DMS 273 treated with DMSO at 0.1 percent for 48 hours (cell line): Measurements from ENCODE around the gene RABAC1.

Experiments used
- DNase-seq: peaks from one replicate; lab custom pipeline; 2025; lab: John Stamatoyannopoulos, UW

The RABAC1 gene

GRCh38 chr19:41928754-41929535 is 30.2 kb downstream of the RABAC1 start:
- no peak for DNase-seq

GRCh38 chr19:41928221-41928683 is 30.9 kb downstream of the RABAC1 start, which contains the start of gene ERFL:
Gene ERFL, minus strand, starts transcription at chr19:41928449. Its CDS starts 15,530 bp downstream, at chr19:41912919.
- no peak for DNase-seq

- no peak for DNase-seq
Measured at GRCh38 chr19:41927497-41928192, 31.5 kb downstream of the RABAC1 start.

GRCh38 chr19:41926763-41927496 is 32.2 kb downstream of the RABAC1 start:
- DNase-seq: no peak

GRCh38 chr19:41926028-41926762 is 32.9 kb downstream of the RABAC1 start:
- no peak for DNase-seq

- no peak for DNase-seq
Measured at GRCh38 chr19:41925208-41926003, 33.7 kb downstream of the RABAC1 start.

GRCh38 chr19:41924151-41925145 is 34.7 kb downstream of the RABAC1 start:
- no peak for DNase-seq

GRCh38 chr19:41923045-41923788 is 35.9 kb downstream of the RABAC1 start:
- DNase-seq: no peak

- DNase-seq: no peak
Measured at GRCh38 chr19:41922585-41922984, 36.5 kb downstream of the RABAC1 start.

GRCh38 chr19:41921577-41922576 is 37.2 kb downstream of the RABAC1 start:
- DNase-seq: no peak

- no peak for DNase-seq
Measured at GRCh38 chr19:41920882-41921576, 38.1 kb downstream of the RABAC1 start.

GRCh38 chr19:41919948-41920712 is 39.0 kb downstream of the RABAC1 start:
- DNase-seq: no peak

- DNase-seq: no peak
Measured at GRCh38 chr19:41918653-41919244, 40.4 kb downstream of the RABAC1 start.

GRCh38 chr19:41918095-41918494 is 41.0 kb downstream of the RABAC1 start:
- DNase-seq: no peak

GRCh38 chr19:41917676-41918075 is 41.4 kb downstream of the RABAC1 start:
- DNase-seq: no peak
